HG03521 (cell line): ENCODE results near the gene PLCL2.
"Not testable (repeated sequence)": the region's sequence is repeated elsewhere in the genome, so short reads cannot be mapped to it uniquely, and the experiment has no call there.

Source experiments
- ATAC-seq: cut with Tn5 transposase; IDR thresholded peaks from one replicate; pipeline ENCODE4 v1.9.1; 2021; ENCODE audit warnings: mild to moderate bottlenecking, moderate library complexity; ENCODE audit not compliant: unreplicated experiment

The PLCL2 gene

DNA sequence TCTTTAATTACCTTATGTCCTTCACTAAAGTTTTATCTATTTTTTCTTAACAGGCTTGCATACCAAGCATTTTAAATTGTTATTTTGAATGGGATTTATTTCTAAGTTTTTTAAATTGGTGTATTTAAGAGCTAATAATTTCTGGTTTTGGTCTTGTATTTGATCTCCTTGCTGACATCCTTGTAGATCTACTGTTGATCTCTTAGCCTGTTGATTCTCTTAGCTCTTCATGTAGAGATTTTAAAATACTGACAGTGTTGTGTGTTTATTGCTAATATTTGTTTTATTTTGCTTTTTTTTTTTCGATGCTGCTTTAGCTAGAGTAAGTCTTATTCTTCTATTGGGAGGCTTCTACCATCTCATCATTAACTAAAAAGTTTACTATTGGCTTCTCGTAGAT is 65.5 kb downstream of the PLCL2 start:
- ATAC-seq: no peak

GRCh38 chr3:16950845-16951244 is 66.1 kb downstream of the PLCL2 start:
- no peak for ATAC-seq

DNA sequence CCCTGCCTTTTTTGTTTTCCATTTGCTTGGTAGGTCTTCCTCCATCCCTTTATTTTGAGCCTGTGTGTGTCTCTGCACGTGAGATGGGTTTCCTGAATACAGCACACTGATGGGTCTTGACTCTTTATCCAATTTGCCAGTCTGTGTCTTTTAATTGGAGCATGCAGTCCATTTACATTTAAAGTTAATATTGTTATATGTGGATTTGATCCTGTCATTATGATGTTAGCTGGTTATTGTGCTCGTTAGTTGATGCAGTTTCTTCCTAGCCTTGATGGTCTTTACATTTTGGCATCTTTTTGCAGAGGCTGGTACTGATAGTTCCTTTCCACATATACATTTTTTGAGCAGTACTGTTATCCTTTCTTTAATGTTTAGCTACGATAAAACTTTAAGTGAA is 73.1 kb downstream of the PLCL2 start:
- not testable (repeated sequence) for ATAC-seq

DNA sequence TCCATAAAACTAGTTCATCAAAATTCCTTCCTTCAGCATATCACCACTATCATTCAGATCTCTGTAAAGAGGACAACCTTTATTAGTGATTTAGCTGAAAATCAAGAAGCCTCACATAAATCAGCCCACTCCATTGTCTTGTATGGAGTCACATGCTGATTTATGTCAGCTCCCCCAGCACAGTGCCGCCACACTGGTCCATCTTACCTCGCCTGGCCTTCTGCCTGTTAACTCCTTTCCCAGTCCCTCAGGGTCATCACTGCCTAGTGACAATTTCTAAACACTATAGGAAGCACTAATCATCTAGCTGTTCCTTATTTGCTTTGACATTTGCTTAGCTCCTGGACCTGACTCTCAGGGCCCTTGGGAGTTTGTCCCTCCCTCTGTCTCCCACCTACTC is 75.4 kb downstream of the PLCL2 start:
- ATAC-seq: no peak

DNA sequence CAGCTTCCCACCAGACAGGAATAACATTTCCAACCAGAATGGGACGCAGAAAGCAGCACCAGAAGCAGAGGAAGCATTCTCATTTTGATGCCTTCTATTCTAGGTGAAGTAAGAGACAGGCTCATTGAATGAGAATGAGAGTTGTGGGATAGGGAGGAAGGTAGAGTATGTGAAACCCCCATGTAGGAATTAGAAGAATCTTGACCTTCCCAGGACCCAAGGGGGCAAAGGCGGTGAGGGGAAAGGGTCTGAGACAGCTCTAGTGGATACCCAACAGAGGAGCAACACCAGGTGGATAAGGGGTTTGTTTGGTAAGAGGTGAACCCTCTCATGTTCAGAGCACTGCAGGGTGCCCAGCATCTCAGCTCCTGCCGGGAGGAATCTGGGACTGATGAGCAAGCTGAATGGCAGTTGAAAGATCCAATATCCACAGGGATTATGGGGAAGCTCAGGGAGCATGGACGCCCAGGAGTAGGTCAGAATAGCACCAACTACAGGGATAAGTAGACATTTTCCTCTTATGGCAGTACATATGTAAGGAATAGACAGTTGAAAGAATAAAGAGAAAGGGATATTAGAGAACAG is 77.0 kb downstream of the PLCL2 start:
- ATAC-seq: no peak

GRCh38 chr3:16975083-16975482 is 90.3 kb downstream of the PLCL2 start:
- ATAC-seq: no peak

DNA sequence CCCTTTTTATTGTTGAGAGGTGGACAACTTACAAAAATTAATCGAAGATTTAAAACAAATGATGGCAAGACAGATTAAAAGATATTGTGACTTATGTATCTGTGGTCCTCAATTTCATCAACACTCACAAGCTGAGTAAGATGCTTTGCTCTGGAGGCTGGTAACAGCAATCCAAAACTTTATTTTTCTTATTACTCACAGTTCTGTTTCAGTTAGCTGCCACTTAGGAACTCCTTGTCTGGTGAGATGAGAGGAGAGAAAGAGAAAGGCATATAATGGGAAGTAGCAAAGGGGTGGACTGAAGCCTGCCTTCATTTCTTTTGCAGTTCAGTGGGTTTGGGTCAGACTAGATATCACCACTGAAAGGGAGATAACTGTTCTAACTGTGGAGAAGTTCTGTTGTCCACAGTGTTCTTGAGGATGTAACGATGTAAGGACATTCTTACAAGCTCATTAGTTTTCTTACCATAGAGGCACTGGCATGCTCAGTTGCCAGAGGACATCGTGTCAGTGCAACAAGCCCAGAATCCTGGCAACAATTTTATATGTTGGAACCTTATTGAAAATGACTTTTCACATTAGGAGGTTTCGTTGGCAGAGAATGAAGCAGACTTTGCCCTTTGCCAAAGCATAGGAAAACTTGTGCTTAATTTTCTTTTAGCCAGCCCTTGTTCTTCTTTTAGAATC is 93.6 kb downstream of the PLCL2 start:
- no peak for ATAC-seq

GRCh38 chr3:16978921-16979271 is 94.1 kb downstream of the PLCL2 start:
- no peak for ATAC-seq

- ATAC-seq: not testable (repeated sequence)
Observed at GRCh38 chr3:16979769-16980515, 95.2 kb downstream of the PLCL2 start.

DNA sequence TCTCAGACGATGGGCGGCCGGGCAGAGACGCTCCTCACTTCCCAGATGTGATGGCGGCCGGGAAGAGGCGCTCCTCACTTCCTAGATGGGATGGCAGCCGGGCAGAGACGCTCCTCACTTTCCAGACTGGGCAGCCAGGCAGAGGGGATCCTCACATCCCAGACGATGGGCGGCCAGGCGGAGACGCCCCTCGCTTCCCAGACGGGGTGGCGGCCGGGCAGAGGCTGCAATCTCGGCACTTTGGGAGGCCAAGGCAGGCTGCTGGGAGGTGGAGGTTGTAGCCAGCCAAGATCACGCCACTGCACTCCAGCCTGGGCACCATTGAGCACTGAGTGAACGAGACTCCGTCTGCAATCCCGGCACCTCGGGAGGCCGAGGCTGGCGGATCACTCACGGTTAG is 95.8 kb downstream of the PLCL2 start:
- ATAC-seq: not testable (repeated sequence)

- no peak for ATAC-seq
Observed at GRCh38 chr3:16982460-16982859, 97.7 kb downstream of the PLCL2 start.

GRCh38 chr3:16985608-16986007 is 100.9 kb downstream of the PLCL2 start:
- no peak for ATAC-seq

DNA sequence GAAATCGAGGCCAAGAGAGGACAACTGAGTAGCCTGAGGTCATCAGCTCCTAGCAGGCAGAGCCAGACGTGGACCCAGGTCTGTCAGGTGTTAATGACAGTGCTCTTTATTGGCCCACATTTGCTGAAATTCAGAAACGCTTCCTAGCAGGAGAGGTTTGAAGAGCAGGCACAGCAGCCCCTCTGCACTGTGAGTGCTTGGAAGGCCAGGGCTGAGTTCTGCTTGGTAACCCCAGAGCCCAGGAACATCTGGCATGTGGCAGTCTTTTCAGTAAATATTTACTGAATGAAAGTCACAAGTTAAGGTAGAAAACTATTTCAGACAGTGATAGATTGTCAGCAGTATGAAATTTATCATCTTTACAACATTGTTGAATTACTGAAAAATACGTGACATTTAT is 102.4 kb downstream of the PLCL2 start:
- no peak for ATAC-seq

- no peak for ATAC-seq
Observed at GRCh38 chr3:16990163-16990562, 105.4 kb downstream of the PLCL2 start.

DNA sequence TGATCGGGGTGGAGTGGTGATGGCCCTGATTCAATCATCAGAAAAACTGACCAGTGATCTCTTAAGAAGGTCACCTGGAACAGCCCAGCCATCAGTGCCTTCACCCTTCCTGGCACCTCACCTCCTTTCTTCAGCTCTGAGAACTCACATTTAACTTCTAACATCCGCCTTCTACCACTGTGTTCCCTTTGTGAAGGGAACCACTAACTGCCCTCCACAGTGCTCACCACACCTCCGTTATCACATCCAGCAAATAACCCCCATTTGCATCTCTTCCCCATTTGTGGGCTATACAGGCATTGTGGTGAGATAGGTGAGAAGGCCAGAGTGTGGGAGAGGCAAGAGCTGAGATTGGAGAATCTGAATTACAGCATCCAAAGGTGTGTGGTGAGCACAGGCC is 107.4 kb downstream of the PLCL2 start:
- ATAC-seq: no peak

- ATAC-seq: no peak
Observed at GRCh38 chr3:16993227-16993626, 108.5 kb downstream of the PLCL2 start.

- no peak for ATAC-seq
Observed at GRCh38 chr3:16994854-16995525, 110.2 kb downstream of the PLCL2 start.

- ATAC-seq: no peak
Observed at GRCh38 chr3:16995601-16996000, 110.8 kb downstream of the PLCL2 start.

- ATAC-seq: no peak
Observed at GRCh38 chr3:16998236-16998923, 113.6 kb downstream of the PLCL2 start.

DNA sequence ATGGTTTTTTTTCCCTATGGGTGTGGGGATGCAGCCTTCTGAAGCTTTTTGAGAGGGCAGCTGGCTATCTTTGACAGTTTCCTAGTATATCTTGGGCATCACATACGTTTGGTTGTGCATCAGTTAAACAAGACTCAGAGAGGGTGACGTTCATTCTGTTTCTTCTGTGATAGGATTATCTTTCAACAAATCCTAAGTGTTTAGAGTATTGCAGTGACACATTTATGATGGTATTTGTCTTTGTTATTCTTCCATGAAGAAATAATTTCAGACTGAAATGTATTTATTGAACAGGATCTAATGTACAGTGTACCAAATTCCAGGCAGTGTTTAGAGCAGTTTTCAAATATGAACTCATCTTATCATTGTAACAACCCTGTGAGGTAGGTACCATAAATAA is 114.4 kb downstream of the PLCL2 start:
- ATAC-seq: no peak

DNA sequence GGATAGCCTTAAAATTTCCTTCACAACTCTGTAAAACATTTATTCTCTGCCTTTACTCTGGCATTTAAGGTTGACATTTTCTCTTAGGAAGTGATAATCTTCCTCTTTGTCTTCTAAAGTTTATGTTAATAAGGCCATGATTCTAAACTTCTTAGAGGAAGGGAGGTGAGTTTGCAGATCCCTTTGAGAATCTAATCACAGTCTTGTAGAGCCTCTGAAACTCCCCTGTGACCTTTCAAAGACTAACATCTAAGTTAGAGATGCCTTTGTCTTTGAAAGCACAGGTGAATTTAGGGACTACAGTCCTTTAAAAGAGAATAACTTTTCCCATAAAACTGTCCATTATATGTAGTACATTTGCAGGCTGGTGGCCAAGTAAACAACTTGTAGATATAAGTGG is 115.1 kb downstream of the PLCL2 start:
- ATAC-seq: no peak
